ENCODE data around the gene SRSF9.
"Not testable (repeated sequence)": the region's sequence is repeated elsewhere in the genome, so short reads cannot be mapped to it uniquely, and the experiment has no call there.

SRSF9 gene

GRCh38 chr12:120457133-120457532 is 12.4 kb downstream of the SRSF9 start:
- no peak for DNase-seq (ENCODE audit: low spot score)
- TF ChIP-seq CTCF (IDR thresholded peaks at IDR 0.05; ENCODE audit: extremely low read depth, missing control alignments) = no peak

GRCh38 chr12:120455302-120455701 is 14.2 kb downstream of the SRSF9 start:
- TF ChIP-seq CTCF (IDR thresholded peaks at IDR 0.05; ENCODE audit: extremely low read depth, missing control alignments) = no peak
- no peak for DNase-seq (ENCODE audit: low spot score)

GRCh38 chr12:120453977-120454376 is 15.6 kb downstream of the SRSF9 start:
- DNase-seq (ENCODE audit: low spot score) = peak; percentile 41
- peak; percentile 53 for TF ChIP-seq CTCF (IDR thresholded peaks at IDR 0.05; ENCODE audit: extremely low read depth, missing control alignments)

- DNase-seq (ENCODE audit: low spot score) = no peak
- TF ChIP-seq CTCF (IDR thresholded peaks at IDR 0.05; ENCODE audit: extremely low read depth, missing control alignments) = no peak
Measured at GRCh38 chr12:120453060-120453750, 16.3 kb downstream of the SRSF9 start.

- DNase-seq (ENCODE audit: low spot score) = not testable (repeated sequence)
Measured at GRCh38 chr12:120452524-120452923, 17.0 kb downstream of the SRSF9 start.

- DNase-seq (ENCODE audit: low spot score) = no peak
Measured at GRCh38 chr12:120447992-120448391, 21.6 kb downstream of the SRSF9 start.

GRCh38 chr12:120446844-120447178 is 22.7 kb downstream of the SRSF9 start:
- not testable (repeated sequence) for DNase-seq (ENCODE audit: low spot score)

More at GRCh38 chr12:120447992-120448391, 21.6 kb downstream of the SRSF9 start:
- TF ChIP-seq CTCF (IDR thresholded peaks at IDR 0.05; ENCODE audit: extremely low read depth, missing control alignments) = no peak

GRCh38 chr12:120445911-120446843 is 23.4 kb downstream of the SRSF9 start, which contains the start of the genes GATC and TRIAP1:
TSS of gene GATC (plus strand) at chr12:120446444. CDS start at chr12:120446481, 37 bp downstream.
TSS of gene TRIAP1 (minus strand) at chr12:120446384. CDS start at chr12:120446372, 12 bp downstream.
- no peak for TF ChIP-seq CTCF (IDR thresholded peaks at IDR 0.05; ENCODE audit: extremely low read depth, missing control alignments)

More at GRCh38 chr12:120445911-120446843, 23.4 kb downstream of the SRSF9 start, which contains the start of the genes GATC and TRIAP1:
- DNase-seq (ENCODE audit: low spot score) = peak; percentile 81
